K562 (cell line): Measurements from ENCODE around the gene ATP6V1F. TPM values are rescaled to one million over a fixed set of nuclear protein-coding genes. Genes with fewer than 3 reads are reported as not detected.

Experiments
- CHAMP1 ChIP-seq: fragments of 450-650 bp; IDR thresholded peaks from 2 replicates; pipeline ENCODE4 v1.6.1; 2016; ENCODE audit warnings: mild to moderate bottlenecking
- ETV1 ChIP-seq: fragments of 450-650 bp; conservative IDR thresholded peaks from 2 replicates; pipeline ENCODE4 v1.6.1; 2016; ENCODE audit warnings: missing genetic modification characterization, control low read depth, low read depth, missing compliant biosample characterization
- HMBOX1 ChIP-seq: sonication (generic); IDR thresholded peaks from 2 replicates; pipeline ENCODE4 v1.6.1; 2016
- ILK ChIP-seq: fragments of 450-650 bp; IDR thresholded peaks from 2 replicates; pipeline ENCODE4 v1.6.1; 2016; ENCODE audit warnings: missing genetic modification characterization, low read depth, mild to moderate bottlenecking, missing compliant biosample characterization, moderate library complexity, borderline replicate concordance
- KLF16 ChIP-seq: IDR thresholded peaks from 2 replicates; pipeline ENCODE4 v1.6.1; 2016; ENCODE audit warnings: antibody characterized with exemption
- MNT ChIP-seq, 2 experiments: fragments of 450-650 bp; conservative IDR thresholded peaks; 2 replicates each; pipeline ENCODE4 v1.6.1; 2017; ENCODE audit warnings: mild to moderate bottlenecking in 2 of 2, moderate library complexity in 2 of 2
- POLR2A ChIP-seq: fragments of 450-650 bp; conservative IDR thresholded peaks from 2 replicates; pipeline ENCODE4 v1.6.1; 2016
- RNF219 ChIP-seq: fragments of 250-450 bp; sonication (Bioruptor Pico); IDR thresholded peaks from 2 replicates; pipeline ENCODE4 v1.5.0; 2022; ENCODE audit warnings: mild to moderate bottlenecking
- SMAD2 ChIP-seq: fragments of 150-350 bp; IDR thresholded peaks from 2 replicates; pipeline ENCODE4 v1.6.1; 2014; ENCODE audit warnings: low read depth, mild to moderate bottlenecking, low read length
- SP1 ChIP-seq: sonication (generic); formaldehyde crosslinking; IDR thresholded peaks from 2 replicates; pipeline ENCODE4 v1.8.1; 2022; ENCODE audit warnings: mild to moderate bottlenecking, missing genetic modification reagents
- SREBF2 ChIP-seq: sonication (generic); formaldehyde crosslinking; IDR thresholded peaks from 2 replicates; pipeline ENCODE4 v1.4.0; 2020; ENCODE audit warnings: mild to moderate bottlenecking, missing genetic modification reagents
- TRIM25 ChIP-seq: fragments of 450-650 bp; IDR thresholded peaks from 2 replicates; pipeline ENCODE4 v1.7.0; 2016; ENCODE audit warnings: borderline replicate concordance
- U2AF2 ChIP-seq: fragments of 200-400 bp; formaldehyde crosslinking; optimal IDR thresholded peaks from 2 replicates; pipeline ENCODE3; 2017; ENCODE audit warnings: low read depth, mild to moderate bottlenecking, low read length
- WHSC1 ChIP-seq: IDR thresholded peaks from one replicate; pipeline ENCODE4 v1.6.1; 2012; ENCODE audit warnings: low read length, control low read depth, inconsistent platforms
- polyA plus RNA-seq, 8 experiments: library from polyadenylated mRNA; depleted of rRNA in 4 of 8; stranded (reverse) in 5 of 8; unstranded in 3 of 8; fragments of >200 nt; fragmentation: Nextera tagmentation in 2 of 8; fragmentation: Illumina TruSeq in 1 of 8; extraction: Ambion mirVana in 2 of 8; extraction: Trizol in 1 of 8; gene quantifications; 2 replicates each; pipeline versions ENCODE4 v1.2.1 to v1.2.3, GENCODE V29; 2011 to 2014; ENCODE audit warnings: inconsistent platforms in 1 of 8, missing spikeins in 1 of 8
- total RNA-seq, 7 experiments: library from RNA; depleted of rRNA in 6 of 7; stranded (reverse); fragments of >200 nt in 6 of 7; fragmentation: Illumina TruSeq in 2 of 7; extraction: Trizol in 2 of 7; gene quantifications; 2 replicates each; pipeline versions ENCODE4 v1.2.1 to v1.2.3, GENCODE V29; 2011 to 2021; ENCODE audit warnings: low replicate concordance in 1 of 7

ATP6V1F gene
- total and polyA plus RNA-seq, 9 of the 15 experiments (the other 6 are each of a cell fraction or from before 2014, with no cell fraction given): 206 to 1,123 (median 542) TPM

GRCh38 chr7:128862571-128863432 is at the start of gene ATP6V1F (continued):
- TF ChIP-seq MNT (conservative IDR thresholded peaks at IDR 0.05) (peak; percentile 50 to 55; a peak in 3 of 4 replicates), SP1 (peak; percentile 31; the same call in 1 of the 2 replicates), SREBF2 (CRISPR knock-in tag) (peak; percentile 90; the same call in 1 of the 2 replicates), SMAD2 (no peak), HMBOX1 (no peak), ETV1 (peak; percentile 39), WHSC1 (no peak), ILK (tag) (no peak), U2AF2 (no peak), KLF16 (no peak), RNF219 (CRISPR knock-in tag) (no peak), CHAMP1 (no peak), POLR2A (peak; percentile 90), TRIM25 (no peak; the same call in 1 of the 2 replicates)
